ENCODE measurements around the gene CTNNA3.

The CTNNA3 gene

GRCh38 chr10:66148312-66148711 lies 1547.7 kb downstream of the CTNNA3 start:
- DNase-seq (ENCODE audit: low read depth, low spot score) = no peak

GRCh38 chr10:66144016-66144415 lies 1552.0 kb downstream of the CTNNA3 start:
- DNase-seq (ENCODE audit: low read depth, low spot score) = no peak

GRCh38 chr10:66102756-66103155 lies 1593.2 kb downstream of the CTNNA3 start:
- no peak for DNase-seq (ENCODE audit: low read depth, low spot score)

- DNase-seq (ENCODE audit: low read depth, low spot score) = no peak
Observed at GRCh38 chr10:66098595-66099480, 1597.2 kb downstream of the CTNNA3 start.

- no peak for DNase-seq (ENCODE audit: low read depth, low spot score)
Observed at GRCh38 chr10:66095610-66096009, 1600.4 kb downstream of the CTNNA3 start.

GRCh38 chr10:66085906-66086305 lies 1610.1 kb downstream of the CTNNA3 start:
- DNase-seq (ENCODE audit: low read depth, low spot score) = no peak

- no peak for DNase-seq (ENCODE audit: low read depth, low spot score)
Observed at GRCh38 chr10:66071907-66072306, 1624.1 kb downstream of the CTNNA3 start.

GRCh38 chr10:66058594-66058993 lies 1637.4 kb downstream of the CTNNA3 start:
- DNase-seq (ENCODE audit: low read depth, low spot score) = no peak

GRCh38 chr10:66049335-66049734 lies 1646.7 kb downstream of the CTNNA3 start:
- DNase-seq (ENCODE audit: low read depth, low spot score) = no peak

- no peak for DNase-seq (ENCODE audit: low read depth, low spot score)
Observed at GRCh38 chr10:66045859-66046258, 1650.1 kb downstream of the CTNNA3 start.

- DNase-seq (ENCODE audit: low read depth, low spot score) = no peak
Observed at GRCh38 chr10:66041771-66042170, 1654.2 kb downstream of the CTNNA3 start.

GRCh38 chr10:66038623-66039022 lies 1657.4 kb downstream of the CTNNA3 start:
- no peak for DNase-seq (ENCODE audit: low read depth, low spot score)

GRCh38 chr10:66026321-66026720 lies 1669.7 kb downstream of the CTNNA3 start:
- no peak for DNase-seq (ENCODE audit: low read depth, low spot score)

GRCh38 chr10:66025186-66025585 lies 1670.8 kb downstream of the CTNNA3 start:
- no peak for DNase-seq (ENCODE audit: low read depth, low spot score)

- DNase-seq (ENCODE audit: low read depth, low spot score) = no peak
Observed at GRCh38 chr10:66021423-66021822, 1674.6 kb downstream of the CTNNA3 start.

GRCh38 chr10:66008221-66008620 lies 1687.8 kb downstream of the CTNNA3 start:
- DNase-seq (ENCODE audit: low read depth, low spot score) = no peak

- DNase-seq (ENCODE audit: low read depth, low spot score) = no peak
Observed at GRCh38 chr10:66006411-66006810, 1689.6 kb downstream of the CTNNA3 start.

- DNase-seq (ENCODE audit: low read depth, low spot score) = no peak
Observed at GRCh38 chr10:65993451-65993850, 1702.5 kb downstream of the CTNNA3 start.

- DNase-seq (ENCODE audit: low read depth, low spot score) = no peak
Observed at GRCh38 chr10:65968871-65969270, 1727.1 kb downstream of the CTNNA3 start.

- DNase-seq (ENCODE audit: low read depth, low spot score) = no peak
Observed at GRCh38 chr10:65968437-65968836, 1727.6 kb downstream of the CTNNA3 start.

- DNase-seq (ENCODE audit: low read depth, low spot score) = no peak
Observed at GRCh38 chr10:65964205-65964604, 1731.8 kb downstream of the CTNNA3 start.

GRCh38 chr10:65952086-65952485 lies 1743.9 kb downstream of the CTNNA3 start:
- no peak for DNase-seq (ENCODE audit: low read depth, low spot score)

- no peak for DNase-seq (ENCODE audit: low read depth, low spot score)
Observed at GRCh38 chr10:65950075-65950474, 1745.9 kb downstream of the CTNNA3 start.

GRCh38 chr10:65949526-65949925 lies 1746.5 kb downstream of the CTNNA3 start:
- DNase-seq (ENCODE audit: low read depth, low spot score) = no peak
